Measurements from ENCODE around the gene SNX30. TPM values are rescaled to one million over a fixed set of nuclear protein-coding genes. Genes with fewer than 3 reads are reported as not detected.

Gene SNX30
- total and polyA plus RNA-seq, 2 donors from 2014 or later = 7.9 to 22.9 TPM

- Histone ChIP-seq H3K27ac (ENCODE audit: low read depth in 2 of 2, low read length in 2 of 2) (no peak overlapping the region), H3K4me1 (ENCODE audit: control insufficient read depth in 2 of 3, insufficient read depth in 2 of 3, low read depth in 1 of 3, low read length in 3 of 3) (peaks cover 0 to 9% (median 3%) of the 10 kb centered on the region in 3 donors), H3K9ac (ENCODE audit: low read length in 3 of 3) (no peak overlapping the region), H3K36me3 (ENCODE audit: control insufficient read depth in 2 of 3, insufficient read depth in 3 of 3, low read length in 3 of 3) (peaks cover 0 to 17% (median 11%) of the 10 kb centered on the region in 3 donors), H3K4me3 (ENCODE audit: low read length in 3 of 3) (no peak overlapping the region), H3K27me3 (ENCODE audit: control insufficient read depth, insufficient read depth, low read length) (no peaks in the 10 kb centered on the region), H3K9me3 (ENCODE audit: control insufficient read depth in 2 of 3, insufficient read depth in 1 of 3, low read length in 3 of 3) (no peaks in the 10 kb centered on the region)
- DNase-seq (no peak), FAIRE-seq (no peak)
- intact Hi-C loops (cut with DNase I) = no loop called here
- TF ChIP-seq, protein P1, sequence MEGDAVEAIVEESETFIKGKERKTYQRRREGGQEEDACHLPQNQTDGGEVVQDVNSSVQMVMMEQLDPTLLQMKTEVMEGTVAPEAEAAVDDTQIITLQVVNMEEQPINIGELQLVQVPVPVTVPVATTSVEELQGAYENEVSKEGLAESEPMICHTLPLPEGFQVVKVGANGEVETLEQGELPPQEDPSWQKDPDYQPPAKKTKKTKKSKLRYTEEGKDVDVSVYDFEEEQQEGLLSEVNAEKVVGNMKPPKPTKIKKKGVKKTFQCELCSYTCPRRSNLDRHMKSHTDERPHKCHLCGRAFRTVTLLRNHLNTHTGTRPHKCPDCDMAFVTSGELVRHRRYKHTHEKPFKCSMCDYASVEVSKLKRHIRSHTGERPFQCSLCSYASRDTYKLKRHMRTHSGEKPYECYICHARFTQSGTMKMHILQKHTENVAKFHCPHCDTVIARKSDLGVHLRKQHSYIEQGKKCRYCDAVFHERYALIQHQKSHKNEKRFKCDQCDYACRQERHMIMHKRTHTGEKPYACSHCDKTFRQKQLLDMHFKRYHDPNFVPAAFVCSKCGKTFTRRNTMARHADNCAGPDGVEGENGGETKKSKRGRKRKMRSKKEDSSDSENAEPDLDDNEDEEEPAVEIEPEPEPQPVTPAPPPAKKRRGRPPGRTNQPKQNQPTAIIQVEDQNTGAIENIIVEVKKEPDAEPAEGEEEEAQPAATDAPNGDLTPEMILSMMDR (IDR thresholded peaks at IDR 0.05; ENCODE audit: borderline replicate concordance, extremely low read depth, insufficient read depth) = no peak
These were observed 113.8 kb downstream of the SNX30 start for GRCh38 chr9:112864403-112864802.

- peaks cover 0 to 9% (median 3%) of the 10 kb centered on the region in 3 donors for H3K4me1 ChIP-seq (ENCODE audit: control insufficient read depth in 2 of 3, insufficient read depth in 2 of 3, low read depth in 1 of 3, low read length in 3 of 3)
These were observed 114.4 kb downstream of the SNX30 start for GRCh38 chr9:112864982-112865381.

DNA sequence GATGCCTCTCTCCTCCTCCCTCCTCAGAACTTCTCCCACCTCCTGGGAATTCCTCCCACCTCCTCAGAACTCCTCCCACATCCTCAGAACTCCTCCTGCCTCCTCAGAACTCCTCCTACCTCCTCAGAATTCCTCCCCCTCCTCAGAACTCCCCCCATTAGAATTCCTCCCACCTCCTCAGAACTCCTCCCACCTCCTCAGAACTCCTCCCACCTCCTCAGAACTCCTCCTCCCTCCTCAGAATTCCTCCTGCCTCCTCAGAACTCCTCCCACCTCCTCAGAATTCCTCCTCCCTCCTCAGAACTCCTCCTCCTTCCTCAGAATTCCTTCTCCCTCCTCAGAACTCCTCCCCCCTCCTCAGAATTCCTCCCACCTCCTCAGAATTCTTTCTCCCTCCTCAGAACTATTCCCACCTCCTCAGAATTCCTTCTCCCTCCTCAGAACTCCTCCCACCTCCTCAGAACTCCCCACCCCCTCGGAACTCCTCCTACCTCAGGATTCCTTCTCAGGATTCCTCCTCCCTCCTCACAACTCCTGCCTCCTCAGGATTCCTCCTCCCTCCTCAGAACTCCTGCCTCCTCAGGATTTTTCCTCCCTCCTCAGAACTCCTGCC, 116.2 kb downstream of the SNX30 start:
- TF ChIP-seq, protein P1 (IDR thresholded peaks at IDR 0.05; ENCODE audit: borderline replicate concordance, extremely low read depth, insufficient read depth) = no peak
- H3K9me3 ChIP-seq (ENCODE audit: control insufficient read depth in 2 of 3, insufficient read depth in 1 of 3, low read length in 3 of 3) = no peaks in the 10 kb centered on the region
- peaks cover 0 to 9% (median 3%) of the 10 kb centered on the region in 3 donors for H3K4me1 ChIP-seq (ENCODE audit: control insufficient read depth in 2 of 3, insufficient read depth in 2 of 3, low read depth in 1 of 3, low read length in 3 of 3)
- peaks cover 0 to 27% (median 17%) of the 10 kb centered on the region in 3 donors for H3K36me3 ChIP-seq (ENCODE audit: control insufficient read depth in 2 of 3, insufficient read depth in 3 of 3, low read length in 3 of 3)
- H3K27me3 ChIP-seq (ENCODE audit: control insufficient read depth, insufficient read depth, low read length) = no peaks in the 10 kb centered on the region
- intact Hi-C loops (cut with DNase I) = no loop called here
- H3K4me3 ChIP-seq (ENCODE audit: low read length in 3 of 3) = no peak overlapping the region
- H3K9ac ChIP-seq (ENCODE audit: low read length in 3 of 3) = no peak overlapping the region
- FAIRE-seq (no peak), DNase-seq (peak in 1 of 5 donors; percentile 51)
- no peak overlapping the region for H3K27ac ChIP-seq (ENCODE audit: low read depth in 2 of 2, low read length in 2 of 2)

More at GRCh38 chr9:112864982-112865381, 114.4 kb downstream of the SNX30 start:
- TF ChIP-seq, protein P1 (IDR thresholded peaks at IDR 0.05; ENCODE audit: borderline replicate concordance, extremely low read depth, insufficient read depth) = no peak
- FAIRE-seq (no peak), DNase-seq (no peak)
- Histone ChIP-seq H3K27ac (ENCODE audit: low read depth in 2 of 2, low read length in 2 of 2) (no peak overlapping the region), H3K27me3 (ENCODE audit: control insufficient read depth, insufficient read depth, low read length) (no peaks in the 10 kb centered on the region), H3K9ac (ENCODE audit: low read length in 3 of 3) (no peak overlapping the region), H3K36me3 (ENCODE audit: control insufficient read depth in 2 of 3, insufficient read depth in 3 of 3, low read length in 3 of 3) (peaks cover 0 to 18% (median 14%) of the 10 kb centered on the region in 3 donors), H3K4me3 (ENCODE audit: low read length in 3 of 3) (no peak overlapping the region), H3K9me3 (ENCODE audit: control insufficient read depth in 2 of 3, insufficient read depth in 1 of 3, low read length in 3 of 3) (no peaks in the 10 kb centered on the region)
- intact Hi-C loops (cut with DNase I) = no loop called here
